SK-N-SH treated with all-trans-retinoic acid at 6 μM for 48 hours (cell line): ENCODE data around the gene NFYB.

Source experiments
- ATAC-seq: fragments of 200-7000 bp; cut with Tn5 transposase; 3 replicates; pipeline ENCODE4 v1.9.1; 2020; ENCODE audit warnings: mild to moderate bottlenecking, moderate library complexity
- ARNTL ChIP-seq: fragments of 450-650 bp; formaldehyde crosslinking; IDR thresholded peaks from 2 replicates; pipeline ENCODE4 v1.5.0; 2020; ENCODE audit warnings: low read depth, mild to moderate bottlenecking, moderate library complexity, borderline replicate concordance
- BACH2 ChIP-seq: fragments of 250-450 bp; sonication (Bioruptor Pico); IDR thresholded peaks from 2 replicates; pipeline ENCODE4 v1.9.0; 2021; ENCODE audit warnings: mild to moderate bottlenecking, borderline replicate concordance
- CSDC2 ChIP-seq: fragments of 250-450 bp; sonication (Bioruptor Pico); IDR thresholded peaks from 2 replicates; pipeline ENCODE4 v1.5.0; 2020; ENCODE audit warnings: mild to moderate bottlenecking, moderate library complexity
- ESRRG ChIP-seq: fragments of 250-450 bp; sonication (Bioruptor Pico); IDR thresholded peaks from 2 replicates; pipeline ENCODE4 v1.6.1; 2021; ENCODE audit warnings: mild to moderate bottlenecking
- GLIS3 ChIP-seq: fragments of 250-450 bp; sonication (Bioruptor Pico); IDR thresholded peaks from 2 replicates; pipeline ENCODE4 v1.5.0; 2020; ENCODE audit warnings: mild to moderate bottlenecking, moderate library complexity
- ISL1 ChIP-seq: fragments of 250-450 bp; sonication (Bioruptor Pico); IDR thresholded peaks from 2 replicates; pipeline ENCODE4 v2.1.2; 2022; ENCODE audit warnings: mild to moderate bottlenecking, moderate library complexity
- OSR1 ChIP-seq: fragments of 250-450 bp; sonication (Bioruptor Pico); IDR thresholded peaks from 2 replicates; pipeline ENCODE4 v1.8.0; 2022; ENCODE audit warnings: moderate library complexity, mild to moderate bottlenecking, inconsistent platforms
- PATZ1 ChIP-seq: fragments of 250-450 bp; sonication (Bioruptor Pico); IDR thresholded peaks from 2 replicates; pipeline ENCODE4 v1.8.0; 2020; ENCODE audit warnings: mild to moderate bottlenecking, moderate library complexity, borderline replicate concordance
- POU6F1 ChIP-seq: fragments of 250-450 bp; sonication (Bioruptor Pico); IDR thresholded peaks from 2 replicates; pipeline ENCODE4 v1.8.0; 2021; ENCODE audit warnings: low read depth, mild to moderate bottlenecking, moderate library complexity, borderline replicate concordance
- PPARA ChIP-seq: fragments of 250-450 bp; sonication (Bioruptor Pico); IDR thresholded peaks from 2 replicates; pipeline ENCODE4 v1.5.0; 2020; ENCODE audit warnings: mild to moderate bottlenecking, borderline replicate concordance
- RARB ChIP-seq: fragments of 250-450 bp; sonication (Bioruptor Pico); IDR thresholded peaks from 2 replicates; pipeline ENCODE4 v1.8.0; 2021; ENCODE audit warnings: mild to moderate bottlenecking, moderate library complexity
- SNAI2 ChIP-seq: fragments of 250-450 bp; sonication (Bioruptor Pico); IDR thresholded peaks from 2 replicates; pipeline ENCODE4 v1.5.0; 2020; ENCODE audit warnings: mild to moderate bottlenecking, moderate library complexity
- TCF4 ChIP-seq: fragments of 250-450 bp; sonication (Bioruptor Pico); IDR thresholded peaks from 2 replicates; pipeline ENCODE4 v1.8.0; 2021; ENCODE audit warnings: mild to moderate bottlenecking, moderate library complexity, borderline replicate concordance
- TOX ChIP-seq: fragments of 250-450 bp; sonication (Bioruptor Pico); IDR thresholded peaks from 2 replicates; pipeline ENCODE4 v1.8.0; 2021; ENCODE audit warnings: mild to moderate bottlenecking, moderate library complexity, borderline replicate concordance
- TSHZ2 ChIP-seq: fragments of 250-450 bp; sonication (Bioruptor Pico); IDR thresholded peaks from 2 replicates; pipeline ENCODE4 v1.5.0; 2020; ENCODE audit warnings: mild to moderate bottlenecking, moderate library complexity
- ZC3H10 ChIP-seq: fragments of 250-450 bp; sonication (Bioruptor Pico); IDR thresholded peaks from 2 replicates; pipeline ENCODE4 v1.5.1; 2021; ENCODE audit warnings: mild to moderate bottlenecking, moderate library complexity
- ZFP3 ChIP-seq: fragments of 250-450 bp; sonication (Bioruptor Pico); IDR thresholded peaks from 2 replicates; pipeline ENCODE4 v1.5.0; 2020; ENCODE audit warnings: mild to moderate bottlenecking, moderate library complexity
- ZFP30 ChIP-seq: fragments of 450-650 bp; formaldehyde crosslinking; IDR thresholded peaks from 2 replicates; pipeline ENCODE4 v1.5.0; 2022; ENCODE audit warnings: mild to moderate bottlenecking, moderate library complexity
- ZNF565 ChIP-seq: fragments of 450-650 bp; formaldehyde crosslinking; conservative IDR thresholded peaks from 2 replicates; pipeline ENCODE4 v1.5.0; 2020; ENCODE audit warnings: low read depth, mild to moderate bottlenecking, moderate library complexity
- ZNF8 ChIP-seq: fragments of 450-650 bp; formaldehyde crosslinking; IDR thresholded peaks from 2 replicates; pipeline ENCODE4 v1.5.0; 2020; ENCODE audit warnings: mild to moderate bottlenecking, moderate library complexity
- TF ChIP-seq, protein P1 (sequence below): fragments of 250-450 bp; sonication (Bioruptor Pico); IDR thresholded peaks from 2 replicates; pipeline ENCODE4 v1.5.1; 2020; ENCODE audit warnings: low read depth, mild to moderate bottlenecking, moderate library complexity
- TF ChIP-seq, protein P2 (sequence below): fragments of 250-450 bp; sonication (Bioruptor Pico); IDR thresholded peaks from 2 replicates; pipeline ENCODE4 v1.5.1; 2021; ENCODE audit warnings: mild to moderate bottlenecking, moderate library complexity

The NFYB gene

DNA sequence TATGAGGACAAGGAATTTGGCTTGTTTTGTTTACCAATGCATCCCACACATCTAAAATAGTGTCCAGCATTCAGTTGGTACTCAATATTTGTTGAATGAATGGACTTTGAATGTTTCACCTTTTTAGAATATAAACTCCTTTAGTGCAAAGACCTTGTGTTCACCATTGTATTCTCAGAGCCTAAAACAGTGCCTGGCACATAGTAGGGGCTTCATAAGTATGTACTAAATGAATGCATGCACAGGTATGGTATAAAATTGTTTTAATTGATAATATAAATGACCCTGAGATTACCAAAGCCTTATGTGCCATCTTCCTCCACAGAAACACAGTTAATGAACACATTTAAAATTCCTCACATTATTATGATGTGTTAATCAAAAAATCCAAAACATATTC, 5.0 kb upstream of the NFYB start:
- TF ChIP-seq OSR1 (no peak), ZNF8 (CRISPR knock-in tag) (no peak), CSDC2 (CRISPR knock-in tag) (no peak), ESRRG (CRISPR knock-in tag) (no peak), BACH2 (CRISPR knock-in tag) (no peak), TSHZ2 (CRISPR knock-in tag) (no peak), ZC3H10 (CRISPR knock-in tag) (no peak), PPARA (CRISPR knock-in tag) (no peak), ZNF565 (CRISPR knock-in tag) (no peak), ISL1 (CRISPR knock-in tag) (no peak)

DNA sequence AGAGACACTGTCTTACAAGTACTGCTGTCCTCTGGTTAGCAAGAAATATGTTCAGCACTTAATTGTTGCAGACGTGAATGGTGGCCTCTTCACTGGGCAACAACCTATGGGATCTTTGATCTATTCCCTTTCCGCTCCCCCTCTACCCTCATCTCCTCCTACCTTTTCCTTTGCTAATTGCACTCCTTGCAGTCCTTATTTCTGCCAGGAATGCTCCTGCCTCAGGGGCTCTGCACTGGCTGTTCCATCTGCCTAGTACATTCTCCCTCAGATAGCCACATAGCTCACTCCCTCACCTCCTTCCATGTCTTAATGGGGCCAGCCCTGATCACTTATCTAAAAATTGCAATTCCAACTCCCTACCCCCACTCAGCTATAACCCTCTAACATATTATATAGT, 4.5 kb upstream of the NFYB start:
- no peak for TF ChIP-seq SNAI2 (CRISPR knock-in tag)
- no peak for TF ChIP-seq POU6F1
- TF ChIP-seq BACH2 (CRISPR knock-in tag), result no peak
- no peak for TF ChIP-seq CSDC2 (CRISPR knock-in tag)
- no peak for TF ChIP-seq ISL1 (CRISPR knock-in tag)
- TF ChIP-seq TOX (CRISPR knock-in tag), result no peak
- TF ChIP-seq, protein P1, sequence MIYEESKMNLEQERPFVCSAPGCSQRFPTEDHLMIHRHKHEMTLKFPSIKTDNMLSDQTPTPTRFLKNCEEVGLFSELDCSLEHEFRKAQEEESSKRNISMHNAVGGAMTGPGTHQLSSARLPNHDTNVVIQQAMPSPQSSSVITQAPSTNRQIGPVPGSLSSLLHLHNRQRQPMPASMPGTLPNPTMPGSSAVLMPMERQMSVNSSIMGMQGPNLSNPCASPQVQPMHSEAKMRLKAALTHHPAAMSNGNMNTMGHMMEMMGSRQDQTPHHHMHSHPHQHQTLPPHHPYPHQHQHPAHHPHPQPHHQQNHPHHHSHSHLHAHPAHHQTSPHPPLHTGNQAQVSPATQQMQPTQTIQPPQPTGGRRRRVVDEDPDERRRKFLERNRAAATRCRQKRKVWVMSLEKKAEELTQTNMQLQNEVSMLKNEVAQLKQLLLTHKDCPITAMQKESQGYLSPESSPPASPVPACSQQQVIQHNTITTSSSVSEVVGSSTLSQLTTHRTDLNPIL (CRISPR knock-in tag), result no peak
- TF ChIP-seq ZFP3, result no peak
- TF ChIP-seq TCF4 (CRISPR knock-in tag), result no peak
- no peak for TF ChIP-seq ZC3H10 (CRISPR knock-in tag)
- TF ChIP-seq GLIS3 (CRISPR knock-in tag), result no peak
- ATAC-seq, result no peak

More for the DNA sequence above, 5.0 kb upstream of the NFYB start:
- no peak for ATAC-seq

DNA sequence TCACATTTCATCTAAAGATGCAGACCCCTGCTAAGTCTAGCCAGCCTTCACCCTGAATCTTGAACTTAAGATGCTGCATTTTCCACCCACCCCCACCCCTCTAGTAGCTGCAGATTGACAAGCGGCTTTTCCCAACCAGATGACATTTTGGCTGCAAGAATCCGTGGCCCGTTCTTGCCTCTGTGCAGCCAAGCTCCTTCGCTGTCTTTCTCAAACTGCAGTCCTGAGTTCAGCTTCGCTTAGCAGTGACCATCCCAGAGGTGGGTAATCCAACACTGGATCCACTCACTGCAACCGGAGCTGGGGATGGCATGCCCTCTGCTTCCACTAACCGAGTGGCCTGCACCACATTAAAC, 765 bp upstream of the NFYB start:
- TF ChIP-seq BACH2 (CRISPR knock-in tag), result no peak
- TF ChIP-seq, all 23 proteins: peak for 0
- ATAC-seq, result no peak

- peak; percentile 27 for ATAC-seq
- TF ChIP-seq ARNTL (no peak), OSR1 (no peak), CSDC2 (CRISPR knock-in tag) (no peak), PPARA (CRISPR knock-in tag) (no peak), TSHZ2 (CRISPR knock-in tag) (no peak), TOX (CRISPR knock-in tag) (no peak), ZFP30 (CRISPR knock-in tag) (no peak), ISL1 (CRISPR knock-in tag) (no peak), GLIS3 (CRISPR knock-in tag) (no peak), PATZ1 (CRISPR knock-in tag) (no peak), RARB (CRISPR knock-in tag) (no peak)
- TF ChIP-seq, protein P2, sequence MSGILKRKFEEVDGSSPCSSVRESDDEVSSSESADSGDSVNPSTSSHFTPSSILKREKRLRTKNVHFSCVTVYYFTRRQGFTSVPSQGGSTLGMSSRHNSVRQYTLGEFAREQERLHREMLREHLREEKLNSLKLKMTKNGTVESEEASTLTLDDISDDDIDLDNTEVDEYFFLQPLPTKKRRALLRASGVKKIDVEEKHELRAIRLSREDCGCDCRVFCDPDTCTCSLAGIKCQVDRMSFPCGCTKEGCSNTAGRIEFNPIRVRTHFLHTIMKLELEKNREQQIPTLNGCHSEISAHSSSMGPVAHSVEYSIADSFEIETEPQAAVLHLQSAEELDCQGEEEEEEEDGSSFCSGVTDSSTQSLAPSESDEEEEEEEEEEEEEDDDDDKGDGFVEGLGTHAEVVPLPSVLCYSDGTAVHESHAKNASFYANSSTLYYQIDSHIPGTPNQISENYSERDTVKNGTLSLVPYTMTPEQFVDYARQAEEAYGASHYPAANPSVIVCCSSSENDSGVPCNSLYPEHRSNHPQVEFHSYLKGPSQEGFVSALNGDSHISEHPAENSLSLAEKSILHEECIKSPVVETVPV (CRISPR knock-in tag), result no peak
Measured at GRCh38 chr12:104137001-104137901, 759 bp downstream of the NFYB start.
